Raji (cell line): ENCODE results near the gene PPP2R2B.

ENCODE experiments used
- POLR2A ChIP-seq: IDR thresholded peaks from 2 replicates; pipeline ENCODE4 v1.6.1; 2011; ENCODE audit warnings: low read depth, low read length, control low read depth; ENCODE audit not compliant: insufficient read depth

The PPP2R2B gene

DNA sequence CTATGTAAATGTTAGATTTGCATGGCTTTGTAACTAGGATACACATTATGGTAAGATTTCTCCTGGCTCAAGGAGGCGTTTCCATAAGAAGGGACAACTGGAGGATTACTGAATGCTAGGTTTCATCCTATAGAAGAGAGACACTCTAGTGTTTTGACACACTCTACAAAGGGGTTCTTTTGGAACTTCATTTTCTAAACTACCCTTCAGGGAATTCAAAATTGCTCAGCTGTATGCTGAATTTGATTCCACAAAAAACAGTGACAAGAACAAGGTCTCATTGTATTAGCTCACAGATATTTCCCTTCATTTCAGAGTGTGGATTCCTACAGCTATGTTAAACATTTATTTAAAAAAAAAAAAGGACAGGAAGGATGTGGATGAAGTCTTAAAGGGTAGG, 151.7 kb downstream of the PPP2R2B start:
- TF ChIP-seq POLR2A, result no peak

DNA sequence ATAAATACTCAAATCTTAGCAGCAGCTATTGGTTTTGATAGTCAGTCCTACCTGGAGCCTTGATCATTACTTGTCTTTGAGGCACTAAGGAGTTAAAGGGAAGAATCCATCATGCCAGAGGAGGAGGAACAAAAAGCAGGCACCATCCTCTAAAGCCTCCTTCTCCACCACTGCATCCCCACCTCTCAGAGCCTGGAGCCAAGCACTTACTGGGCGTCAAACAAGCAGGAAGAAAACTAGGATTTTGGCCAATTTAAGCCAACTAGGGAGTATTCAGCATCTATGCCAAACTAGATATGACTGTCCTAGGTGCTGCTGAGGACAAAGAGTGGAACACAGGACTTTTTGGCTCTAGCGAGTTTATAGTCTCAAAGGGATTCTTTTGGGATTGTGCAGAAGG, 152.5 kb downstream of the PPP2R2B start:
- no peak for TF ChIP-seq POLR2A

DNA sequence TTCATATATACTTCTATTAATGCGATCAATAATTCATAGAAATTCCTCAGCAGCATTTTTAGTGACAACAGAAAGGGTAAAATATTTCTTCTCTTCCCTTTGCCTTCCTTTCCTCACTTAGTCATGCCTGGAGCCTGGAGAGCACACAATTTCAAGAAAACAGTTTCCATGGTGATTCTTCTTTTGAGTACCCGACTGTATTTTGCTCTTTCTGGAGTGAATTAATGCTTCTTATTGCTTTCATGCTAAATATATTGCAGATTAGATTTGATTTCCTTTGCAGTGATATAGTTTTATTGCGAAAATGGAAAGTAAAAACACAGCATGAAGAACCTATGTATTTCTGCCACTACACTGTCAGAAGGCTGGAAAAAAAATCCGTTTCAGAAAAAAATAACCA, 153.5 kb downstream of the PPP2R2B start:
- no peak for TF ChIP-seq POLR2A

DNA sequence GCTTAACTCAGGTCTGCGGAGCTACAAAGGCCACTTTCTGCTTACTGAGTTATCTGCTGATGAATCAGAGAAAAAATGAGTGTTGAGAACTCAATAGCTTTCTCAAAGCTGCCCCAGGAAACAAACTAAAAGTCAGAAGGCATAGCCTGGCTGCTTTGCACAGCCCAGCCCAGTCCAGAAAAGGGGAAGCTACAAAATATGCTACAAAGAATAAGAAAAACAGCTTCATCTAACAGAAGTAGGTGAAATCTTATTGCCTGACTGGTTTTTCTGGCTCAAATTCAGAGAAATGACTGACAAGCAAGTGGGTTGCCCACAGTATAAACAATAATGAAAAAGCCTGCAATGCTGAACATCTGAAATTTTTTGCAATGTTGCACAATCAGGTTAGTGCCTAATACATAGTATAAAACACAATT, 156.2 kb downstream of the PPP2R2B start:
- TF ChIP-seq POLR2A, result no peak

DNA sequence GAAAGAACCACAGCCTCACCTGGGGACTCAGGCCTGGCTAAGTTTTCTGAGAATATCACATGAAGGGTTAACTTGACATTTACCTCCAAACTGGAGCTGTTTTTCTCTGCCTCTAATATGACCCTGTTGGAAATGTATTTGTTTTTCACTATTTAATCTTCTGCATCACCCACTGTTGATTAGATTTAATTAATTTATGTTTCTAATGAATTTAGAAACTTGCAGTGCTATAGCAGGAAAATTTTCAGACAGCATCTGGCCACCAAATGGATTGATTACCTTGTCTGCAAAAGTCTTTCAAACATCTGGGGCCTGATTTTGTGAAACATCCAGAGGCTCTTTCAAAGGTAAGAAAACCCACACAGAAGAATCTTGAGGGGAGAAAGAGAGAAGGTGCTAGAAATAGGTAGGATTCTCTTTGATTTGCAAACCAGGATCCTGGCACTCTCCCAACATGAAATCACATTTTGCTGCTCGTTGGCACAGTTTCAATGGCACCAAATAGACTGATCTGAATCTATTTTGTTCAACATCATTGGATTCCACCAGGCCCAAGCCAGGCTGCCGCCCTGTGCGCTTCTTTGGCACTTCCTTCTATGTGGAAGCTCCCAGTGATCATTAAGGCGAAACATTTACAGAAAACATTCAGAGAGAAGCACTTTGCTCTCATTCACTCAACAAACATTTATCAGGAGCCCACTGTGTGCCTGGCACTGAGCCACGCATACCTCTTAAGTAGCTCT, 157.3 kb downstream of the PPP2R2B start:
- TF ChIP-seq POLR2A, result no peak

DNA sequence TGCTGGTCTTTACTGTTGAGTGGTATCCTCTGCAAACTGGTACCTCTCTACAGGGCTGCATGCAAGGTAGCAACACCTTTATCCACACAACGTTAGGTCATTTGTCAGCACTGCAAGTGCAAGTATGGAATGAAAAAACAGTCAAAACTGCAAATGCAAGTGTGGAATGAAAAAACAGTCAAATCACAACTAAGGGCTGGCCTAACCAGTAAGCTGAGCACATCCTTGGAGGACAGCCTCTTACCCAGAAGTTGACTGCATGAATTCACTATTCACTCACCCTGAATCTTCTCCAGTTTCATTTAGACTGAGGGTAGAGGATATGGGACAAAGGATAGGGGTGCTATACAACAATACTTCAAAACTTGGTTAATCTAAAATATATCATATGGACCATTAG, 158.4 kb downstream of the PPP2R2B start:
- TF ChIP-seq POLR2A, result no peak

DNA sequence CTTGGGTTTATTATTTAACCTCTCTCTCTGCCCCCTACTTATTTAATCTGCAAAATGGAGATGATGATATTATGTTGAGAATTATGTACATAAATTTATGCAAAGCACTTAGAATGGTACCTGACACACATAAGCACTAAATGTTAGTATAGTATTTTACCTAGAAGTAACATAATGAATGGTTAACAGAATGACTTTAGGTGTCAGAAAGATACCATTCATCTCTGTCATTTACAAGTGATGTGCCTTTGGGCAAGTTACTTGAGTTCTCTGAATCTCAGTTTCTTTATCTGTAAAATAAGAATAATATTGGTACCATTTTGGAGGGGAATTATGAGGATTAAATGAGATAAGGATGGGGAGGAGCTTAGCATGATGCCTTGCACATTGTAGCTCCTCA, 159.4 kb downstream of the PPP2R2B start:
- TF ChIP-seq POLR2A, result no peak

DNA sequence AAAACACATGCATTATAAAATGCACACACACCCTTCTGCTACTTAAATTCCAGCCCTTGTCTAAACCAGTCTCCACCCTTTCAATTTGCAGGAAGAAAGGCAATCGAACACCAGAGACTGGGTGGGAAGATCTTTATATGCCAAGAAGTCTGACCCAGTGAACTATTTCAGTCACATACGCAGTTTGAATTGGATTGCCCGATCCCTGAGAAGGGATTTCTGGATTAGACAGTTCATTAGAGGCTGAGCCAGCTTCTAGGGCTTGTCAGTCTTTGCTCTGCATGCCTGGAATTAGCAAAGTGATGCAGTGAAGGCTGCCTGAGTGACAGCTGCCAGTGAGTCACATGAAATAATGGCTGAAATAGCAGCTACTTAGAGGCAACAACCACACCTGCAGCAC, 159.9 kb downstream of the PPP2R2B start:
- no peak for TF ChIP-seq POLR2A

DNA sequence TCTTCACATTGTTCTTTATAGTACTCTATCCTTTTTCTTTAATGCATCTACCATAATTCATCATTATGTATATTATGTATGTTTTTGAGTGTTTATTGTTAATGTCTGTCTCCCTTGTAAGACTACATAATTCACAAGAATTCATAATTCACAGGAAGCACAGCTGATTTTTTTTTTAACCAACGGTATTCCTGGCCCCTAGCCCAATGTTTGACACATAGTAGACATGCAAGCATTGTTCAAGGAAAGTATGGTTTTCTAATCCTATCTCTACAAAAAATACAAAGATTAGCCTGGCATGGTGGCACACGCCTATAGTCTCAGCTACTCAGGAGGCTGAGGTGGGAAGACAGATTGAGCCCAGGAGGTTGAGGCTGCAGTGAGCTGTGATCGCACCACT, 160.6 kb downstream of the PPP2R2B start:
- TF ChIP-seq POLR2A, result no peak

DNA sequence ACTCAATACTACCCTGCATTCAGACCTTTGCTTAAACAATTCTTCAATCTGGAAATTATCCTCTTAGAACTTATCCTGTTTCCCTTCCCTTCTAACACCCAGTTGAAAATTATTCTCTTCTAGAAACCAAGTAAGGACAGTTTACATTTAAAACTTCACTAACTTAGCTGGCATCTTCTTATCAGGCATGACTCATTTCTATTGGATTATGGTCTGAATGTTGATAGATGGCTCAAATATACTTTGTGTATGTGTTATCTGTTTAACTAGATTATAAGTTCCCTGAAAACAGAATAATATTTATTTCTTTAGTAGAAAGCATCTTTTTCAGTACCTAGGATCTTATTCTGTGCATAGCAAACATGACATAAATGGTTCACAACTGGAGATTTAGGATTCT, 161.9 kb downstream of the PPP2R2B start:
- TF ChIP-seq POLR2A, result no peak

DNA sequence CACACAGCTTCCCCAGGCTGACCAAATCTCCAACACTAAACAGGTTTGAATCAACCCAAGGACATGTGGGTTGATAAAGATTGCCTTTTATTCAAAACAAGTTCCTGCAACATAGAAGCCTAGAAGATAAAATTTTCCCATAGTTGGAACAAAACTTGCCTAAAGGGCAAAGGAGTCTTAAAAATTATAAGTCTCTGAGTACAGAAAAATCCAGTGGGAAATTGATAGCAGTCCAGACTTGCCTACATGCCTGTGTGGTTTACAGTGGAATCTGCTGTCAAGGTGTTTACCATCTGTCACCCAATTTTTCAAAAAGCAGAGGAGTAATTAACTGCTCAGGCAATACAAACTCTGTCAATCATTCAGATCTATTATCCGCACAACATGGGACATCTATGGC, 168.2 kb downstream of the PPP2R2B start:
- TF ChIP-seq POLR2A, result no peak

DNA sequence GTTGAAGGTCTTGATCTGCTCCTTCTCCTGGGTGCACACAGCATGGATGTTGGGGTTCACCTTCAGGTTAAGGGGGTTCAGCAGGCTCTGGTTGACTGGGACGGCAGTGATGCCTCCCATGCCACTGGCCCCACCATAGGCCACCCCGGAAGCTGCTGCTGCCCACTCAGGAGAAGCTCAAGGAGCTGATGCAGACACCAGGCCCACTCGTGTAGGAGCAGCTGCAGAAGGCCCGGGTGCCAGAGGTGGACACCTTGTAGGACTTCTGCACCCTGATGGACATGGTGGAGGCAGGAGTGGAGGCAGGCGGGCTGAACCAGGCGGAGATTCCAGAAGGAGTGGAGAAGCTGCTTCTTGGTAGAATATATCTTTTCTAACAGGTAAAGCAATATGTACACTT, 171.2 kb downstream of the PPP2R2B start:
- no peak for TF ChIP-seq POLR2A

DNA sequence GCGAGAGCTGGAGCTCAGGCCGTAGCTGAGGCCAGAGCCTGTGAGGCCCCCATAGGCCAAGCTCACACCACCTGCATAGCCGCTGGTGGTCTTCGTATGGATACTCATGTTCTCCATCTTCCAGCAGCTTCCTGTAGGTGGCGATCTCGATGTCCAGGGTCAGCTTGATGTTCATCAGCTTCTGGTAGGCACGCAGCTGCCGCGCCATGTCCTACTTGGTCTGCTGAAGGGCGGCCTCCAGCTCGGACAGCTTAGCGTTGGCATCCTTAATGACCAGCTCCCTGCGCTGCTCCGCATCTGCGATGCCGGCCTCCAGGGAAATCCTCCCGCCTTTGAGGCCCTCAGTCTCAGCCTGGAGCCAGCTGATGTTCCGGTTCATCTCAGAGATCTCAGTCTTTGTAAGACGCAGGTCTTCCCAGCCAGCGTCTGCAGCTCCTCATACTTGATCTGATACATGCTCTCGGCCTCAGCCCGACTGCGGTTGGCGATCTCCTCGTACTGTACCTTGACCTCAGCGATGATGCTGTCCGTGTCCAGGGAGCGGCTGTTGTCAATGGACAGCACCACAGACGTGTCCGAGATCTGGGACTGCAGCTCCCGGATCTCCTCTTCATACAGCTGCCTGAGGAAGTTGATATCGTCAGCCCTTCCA, 172.1 kb downstream of the PPP2R2B start:
- TF ChIP-seq POLR2A, result no peak

DNA sequence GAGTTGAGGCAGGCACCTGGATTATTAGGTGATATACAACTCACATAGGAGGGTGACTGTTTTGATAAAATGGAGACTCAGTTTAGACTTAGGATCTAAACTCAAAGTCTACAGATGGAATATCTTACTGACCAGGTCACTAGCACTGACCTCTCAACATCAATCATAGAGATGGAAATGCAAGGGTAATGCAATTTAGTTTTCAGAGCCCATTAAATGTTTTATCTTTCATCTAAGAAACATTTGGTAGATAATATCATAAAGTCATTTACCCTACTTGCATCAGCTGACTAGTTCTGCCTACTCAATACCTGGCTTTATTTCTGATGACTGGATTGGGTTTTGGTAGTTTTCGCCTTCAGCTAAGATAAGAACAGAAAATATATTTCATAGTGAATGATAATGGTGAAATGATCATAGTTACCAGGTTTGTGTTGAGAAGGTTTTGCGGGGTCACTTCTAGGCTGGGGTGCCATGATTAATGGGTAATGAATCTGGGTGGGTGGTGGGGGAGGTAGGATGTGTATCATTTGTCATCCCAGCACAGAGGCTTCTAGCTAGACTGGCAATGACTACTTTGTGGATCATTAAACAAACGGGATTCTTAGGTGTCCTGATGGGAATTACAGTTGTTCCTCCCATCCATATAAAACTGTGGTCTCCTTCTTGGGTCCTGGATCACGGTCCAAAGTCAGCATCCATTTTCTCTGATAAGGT, 173.4 kb downstream of the PPP2R2B start:
- TF ChIP-seq POLR2A, result no peak

DNA sequence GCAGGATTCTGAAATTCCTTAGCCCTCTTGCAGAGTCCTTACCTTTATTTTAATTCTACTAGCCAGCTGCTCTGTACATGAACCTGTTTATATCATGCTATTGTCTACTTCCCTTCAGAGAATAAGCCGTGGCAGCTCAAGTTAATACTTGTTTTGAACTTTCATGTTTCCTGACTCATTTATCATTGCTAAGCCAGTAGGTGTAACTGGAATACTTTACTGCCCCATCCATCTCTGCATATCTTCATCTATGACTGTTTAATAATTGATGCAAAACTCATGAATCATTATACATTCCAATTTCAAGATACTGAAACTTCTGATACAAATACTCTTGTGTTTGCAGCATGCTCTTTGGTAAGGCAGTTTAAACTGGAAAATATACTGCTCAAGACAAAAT, 174.7 kb downstream of the PPP2R2B start:
- TF ChIP-seq POLR2A, result no peak

DNA sequence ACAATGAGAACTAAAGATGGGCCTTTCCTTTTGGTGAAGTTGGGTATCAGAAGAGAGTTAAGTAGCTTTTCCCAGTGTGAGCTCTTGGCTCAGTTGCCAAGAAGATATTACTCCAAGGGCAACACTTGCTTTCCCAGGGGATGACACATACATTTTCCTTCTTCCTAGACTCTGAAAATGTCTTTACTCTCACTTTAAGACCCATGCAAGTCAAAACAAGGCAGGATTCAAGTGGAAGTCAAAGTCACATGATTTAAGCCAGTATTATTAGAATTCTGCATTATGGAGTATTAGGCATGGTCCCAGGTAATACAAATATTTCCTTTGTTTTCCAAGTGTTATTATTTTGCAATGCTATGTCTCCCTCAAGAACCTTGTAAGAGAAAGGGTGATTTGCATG, 175.1 kb downstream of the PPP2R2B start:
- TF ChIP-seq POLR2A, result no peak

DNA sequence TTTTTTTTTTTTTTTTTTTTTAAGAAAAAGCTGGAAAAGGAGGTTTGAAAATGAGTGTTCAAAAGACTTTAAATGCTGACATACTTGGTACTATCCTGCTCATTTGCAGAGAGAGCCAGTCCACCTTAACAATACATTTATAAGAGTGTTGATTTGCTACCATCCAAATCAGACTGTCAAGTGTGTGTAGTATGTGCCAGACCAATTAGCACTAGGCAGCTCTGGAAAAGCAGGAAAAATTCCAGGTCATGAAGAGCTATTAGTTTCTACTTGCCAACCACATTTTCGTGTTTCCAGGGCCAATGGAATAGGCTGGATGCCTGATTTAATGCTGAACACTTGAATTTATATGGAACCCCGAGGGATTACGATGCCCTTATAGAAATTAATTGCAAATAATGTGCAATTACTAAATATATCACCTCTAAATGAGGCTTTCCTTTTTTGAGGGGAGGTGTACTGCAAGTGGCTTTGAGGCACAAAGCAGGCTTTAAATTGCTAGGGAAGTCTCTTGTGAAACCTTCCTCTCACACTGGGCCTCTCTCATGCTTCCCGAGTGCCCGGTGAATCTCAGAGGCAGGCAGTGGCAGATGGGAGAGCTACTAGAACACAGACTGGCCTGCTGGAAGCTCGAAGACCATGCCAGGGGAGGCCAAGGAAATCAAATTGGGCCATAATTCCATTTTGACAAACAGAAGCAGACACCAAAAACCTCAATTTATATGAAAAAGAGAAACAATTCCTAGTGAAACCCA, 178.7 kb downstream of the PPP2R2B start:
- TF ChIP-seq POLR2A, result no peak
